ENCODE results near the gene HM13.

DNA sequence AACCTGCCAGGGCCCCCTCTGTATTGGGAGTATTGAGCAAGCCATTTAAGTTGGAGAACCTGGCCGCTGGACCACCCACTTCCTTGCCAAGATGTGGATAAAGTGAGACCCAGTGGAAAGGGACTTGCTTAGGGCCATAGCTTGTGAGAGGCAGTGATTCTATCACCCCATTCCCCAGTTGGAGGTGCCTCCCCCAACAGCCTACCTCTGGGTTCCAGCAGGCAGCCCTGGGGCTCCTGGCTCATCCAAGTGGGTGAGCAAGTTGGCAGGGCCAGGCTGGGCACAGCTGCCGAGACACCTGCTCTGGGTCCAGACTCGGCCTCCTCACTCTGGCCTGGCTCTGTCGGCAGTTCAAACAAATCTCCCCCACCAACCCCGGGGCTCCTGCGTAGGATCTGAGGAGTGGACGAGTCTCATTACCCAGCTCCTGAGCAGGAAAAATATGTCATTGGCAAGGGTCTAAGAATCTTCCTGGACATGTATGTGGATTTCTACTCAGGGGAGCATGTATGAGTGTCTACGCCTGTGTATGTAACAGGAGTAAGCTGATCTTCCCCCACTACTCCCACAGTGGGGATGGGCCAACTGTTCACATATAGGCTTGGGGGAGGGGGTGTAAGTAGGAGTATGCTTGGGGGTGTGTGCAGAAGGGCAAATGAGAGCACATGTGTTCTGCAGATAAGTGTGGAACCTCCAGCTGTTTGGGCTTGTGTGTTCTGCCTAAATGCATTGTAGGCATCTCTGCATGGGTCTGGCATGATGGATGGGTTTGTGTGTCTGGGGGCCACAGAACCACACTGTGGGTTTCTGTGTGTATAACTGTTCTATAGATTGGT is 92.8 kb downstream of the HM13 start:
- peak; percentile 19 for TF ChIP-seq POLR2AphosphoS5 (IDR thresholded peaks at IDR 0.05)
- TF ChIP-seq, protein P1, sequence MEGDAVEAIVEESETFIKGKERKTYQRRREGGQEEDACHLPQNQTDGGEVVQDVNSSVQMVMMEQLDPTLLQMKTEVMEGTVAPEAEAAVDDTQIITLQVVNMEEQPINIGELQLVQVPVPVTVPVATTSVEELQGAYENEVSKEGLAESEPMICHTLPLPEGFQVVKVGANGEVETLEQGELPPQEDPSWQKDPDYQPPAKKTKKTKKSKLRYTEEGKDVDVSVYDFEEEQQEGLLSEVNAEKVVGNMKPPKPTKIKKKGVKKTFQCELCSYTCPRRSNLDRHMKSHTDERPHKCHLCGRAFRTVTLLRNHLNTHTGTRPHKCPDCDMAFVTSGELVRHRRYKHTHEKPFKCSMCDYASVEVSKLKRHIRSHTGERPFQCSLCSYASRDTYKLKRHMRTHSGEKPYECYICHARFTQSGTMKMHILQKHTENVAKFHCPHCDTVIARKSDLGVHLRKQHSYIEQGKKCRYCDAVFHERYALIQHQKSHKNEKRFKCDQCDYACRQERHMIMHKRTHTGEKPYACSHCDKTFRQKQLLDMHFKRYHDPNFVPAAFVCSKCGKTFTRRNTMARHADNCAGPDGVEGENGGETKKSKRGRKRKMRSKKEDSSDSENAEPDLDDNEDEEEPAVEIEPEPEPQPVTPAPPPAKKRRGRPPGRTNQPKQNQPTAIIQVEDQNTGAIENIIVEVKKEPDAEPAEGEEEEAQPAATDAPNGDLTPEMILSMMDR (IDR thresholded peaks at IDR 0.05), result no peak
- TF ChIP-seq POLR2A (IDR thresholded peaks at IDR 0.05), result peak; percentile 14

Data from prostate gland (tissue), 2 donors.